GM18498 (cell line): ENCODE results near the gene MTA1.

Experiments
- ATAC-seq: cut with Tn5 transposase; IDR thresholded peaks from one replicate; pipeline ENCODE4 v1.9.1; 2021; ENCODE audit warnings: mild to moderate bottlenecking, moderate library complexity; ENCODE audit not compliant: unreplicated experiment

Gene MTA1

DNA sequence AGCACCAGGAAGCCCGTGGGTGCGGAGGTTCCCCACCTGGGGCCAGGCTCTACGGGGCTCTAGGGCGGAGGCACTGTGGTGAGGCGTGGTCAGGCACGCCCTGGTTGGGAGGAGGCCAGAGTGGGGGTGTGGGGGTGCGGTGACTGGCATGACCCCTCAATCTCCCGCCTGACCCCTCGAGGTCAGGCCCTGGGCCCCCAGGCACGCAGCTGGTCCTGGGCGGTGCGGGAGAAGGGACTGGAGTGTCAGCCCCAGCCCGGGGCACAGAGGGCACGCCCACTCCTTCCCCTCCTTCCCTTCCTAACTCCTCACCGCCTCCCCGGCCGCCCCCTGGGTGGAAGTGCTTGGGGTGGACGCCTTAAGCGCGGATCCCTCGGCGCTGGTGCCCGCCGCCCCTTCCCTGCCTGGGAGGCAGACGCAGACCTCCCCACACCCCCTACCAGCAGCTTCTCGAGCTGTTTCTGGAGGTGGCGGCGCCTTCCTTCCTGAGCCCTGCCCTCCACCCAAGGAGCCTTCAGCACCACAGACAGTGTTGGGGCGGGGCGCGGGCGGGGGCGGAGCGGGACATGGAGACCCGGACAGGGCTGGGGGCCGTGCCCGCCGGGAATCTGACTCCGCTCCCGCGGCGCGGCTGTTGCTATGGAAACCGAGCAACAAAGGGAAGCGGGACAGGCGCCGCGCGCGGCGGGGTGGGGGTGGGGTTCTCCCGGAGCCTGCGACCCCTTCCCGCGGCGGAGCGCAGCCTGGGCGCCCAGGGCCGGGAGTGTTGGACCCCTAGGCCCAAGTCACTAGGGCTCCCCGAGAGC, 54.3 kb downstream of the MTA1 start:
- ATAC-seq = no peak

DNA sequence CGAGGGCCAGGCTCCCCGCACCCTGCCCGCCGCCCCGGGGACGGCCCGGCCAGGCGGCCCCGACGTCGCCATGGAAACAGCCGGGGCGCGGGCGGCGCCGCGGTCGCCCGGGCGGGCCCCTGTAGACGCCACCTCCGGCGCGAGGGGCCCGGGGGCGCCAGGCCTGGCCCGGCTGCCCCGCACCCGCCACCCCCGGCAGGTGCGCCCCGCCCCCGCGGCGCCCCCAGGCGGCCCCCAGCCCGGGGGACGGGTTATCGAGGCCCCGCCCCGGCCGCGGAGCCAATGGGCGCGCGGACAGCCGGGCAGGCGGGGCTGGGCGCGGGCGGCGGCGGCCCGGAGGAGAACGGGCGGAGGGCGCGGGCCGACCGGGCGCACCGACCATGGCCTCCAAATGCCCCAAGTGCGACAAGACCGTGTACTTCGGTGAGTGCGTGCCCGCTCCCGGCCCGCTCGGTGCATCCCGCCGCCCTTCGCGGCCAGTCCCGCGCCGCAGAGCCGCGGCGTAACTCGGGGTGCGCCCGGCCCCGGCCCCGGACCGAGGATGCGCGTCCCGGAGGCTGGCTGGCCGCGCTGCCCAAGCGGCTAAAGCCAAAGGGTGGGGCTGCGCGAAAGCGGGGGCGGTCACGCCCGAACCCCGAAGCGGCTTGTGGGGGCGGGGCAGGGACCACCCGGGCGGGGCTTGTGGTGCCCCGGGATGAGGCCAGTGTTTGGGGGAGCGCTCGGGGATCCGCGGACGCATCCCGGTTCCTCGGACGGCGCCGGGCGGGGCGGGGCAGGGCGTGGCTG, 55.0 kb downstream of the MTA1 start, which contains the start of gene CRIP2:
Gene CRIP2 (plus strand): TSS at position 339 of the 786 bp plus-strand sequence. CDS start 42 bp downstream, at position 381.
- no peak for ATAC-seq

DNA sequence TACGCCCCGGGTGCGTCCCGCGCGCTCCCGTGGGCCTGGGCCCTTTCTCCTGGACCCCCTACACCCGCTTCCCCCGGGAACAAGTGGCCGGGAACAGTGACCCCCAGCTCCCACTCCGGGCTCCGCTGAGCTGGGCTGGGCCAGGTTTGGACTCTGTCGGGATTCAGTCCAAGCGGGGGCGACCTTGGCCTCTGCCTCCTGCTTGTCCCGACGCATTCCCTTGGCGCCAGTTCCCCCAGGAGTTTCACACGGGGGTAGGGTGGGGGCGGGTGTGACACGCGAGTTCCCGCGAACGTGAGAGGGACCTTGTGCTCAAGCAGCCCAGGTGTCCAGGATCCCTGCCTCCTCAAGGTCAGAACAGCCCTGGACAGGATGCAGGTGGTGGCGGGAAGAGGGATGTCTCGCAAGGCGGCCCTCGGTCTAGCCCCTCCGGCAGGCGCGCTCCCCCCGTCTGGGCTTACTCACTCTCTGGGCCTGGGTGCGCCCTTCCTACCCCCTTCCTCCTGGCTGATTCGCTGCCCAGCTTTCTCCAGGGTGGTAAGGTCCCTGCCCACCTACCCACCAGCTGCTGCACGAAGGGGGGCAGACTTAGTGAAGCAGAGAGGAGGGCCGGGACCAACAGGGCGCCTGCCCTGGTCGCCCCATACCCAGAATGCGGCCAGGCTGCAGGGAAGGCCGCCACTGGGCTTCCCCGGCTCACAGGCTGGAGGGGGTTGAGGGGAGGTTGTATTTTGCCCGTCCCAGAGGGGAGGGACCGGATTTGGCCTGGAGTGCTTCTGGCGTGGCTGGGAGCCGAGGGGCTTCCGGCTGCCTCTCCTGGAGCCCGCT, 55.9 kb downstream of the MTA1 start:
- no peak for ATAC-seq

DNA sequence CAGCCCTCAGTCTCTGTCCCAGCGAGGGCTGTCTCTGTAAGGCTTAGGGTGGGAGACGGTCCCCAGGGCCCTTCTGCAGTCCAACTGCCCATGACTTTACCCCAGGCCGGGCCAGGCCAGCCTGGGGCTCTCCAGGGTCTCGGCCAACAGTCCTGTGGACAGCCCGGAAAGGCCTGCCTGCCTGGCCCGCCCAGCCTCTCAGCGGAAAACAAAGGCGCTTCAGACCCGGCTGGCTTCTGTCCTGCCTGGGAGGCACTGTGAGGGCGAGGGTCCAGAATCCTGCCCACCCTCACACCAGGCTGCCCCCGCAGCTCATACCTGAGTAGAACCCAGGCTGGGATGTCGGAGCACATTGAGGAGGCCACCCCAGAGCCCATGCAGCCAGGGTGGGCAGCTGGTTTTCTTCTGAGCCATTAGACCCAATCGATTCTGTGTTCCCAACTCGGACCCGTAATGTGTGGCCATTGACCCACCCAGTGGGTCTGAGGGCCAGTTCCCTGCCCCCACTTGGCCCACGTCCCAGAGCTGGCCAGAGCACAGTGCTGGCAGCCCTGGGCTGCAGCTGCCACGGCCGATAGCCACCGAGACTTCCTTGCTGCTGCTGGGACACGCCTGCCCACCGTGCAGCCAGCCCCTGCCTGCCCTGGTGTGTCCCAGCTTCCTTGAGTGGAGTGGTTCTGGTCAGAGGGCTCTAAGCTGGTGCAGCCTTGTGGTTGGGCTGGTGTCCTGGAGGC, 56.6 kb downstream of the MTA1 start:
- ATAC-seq = no peak

DNA sequence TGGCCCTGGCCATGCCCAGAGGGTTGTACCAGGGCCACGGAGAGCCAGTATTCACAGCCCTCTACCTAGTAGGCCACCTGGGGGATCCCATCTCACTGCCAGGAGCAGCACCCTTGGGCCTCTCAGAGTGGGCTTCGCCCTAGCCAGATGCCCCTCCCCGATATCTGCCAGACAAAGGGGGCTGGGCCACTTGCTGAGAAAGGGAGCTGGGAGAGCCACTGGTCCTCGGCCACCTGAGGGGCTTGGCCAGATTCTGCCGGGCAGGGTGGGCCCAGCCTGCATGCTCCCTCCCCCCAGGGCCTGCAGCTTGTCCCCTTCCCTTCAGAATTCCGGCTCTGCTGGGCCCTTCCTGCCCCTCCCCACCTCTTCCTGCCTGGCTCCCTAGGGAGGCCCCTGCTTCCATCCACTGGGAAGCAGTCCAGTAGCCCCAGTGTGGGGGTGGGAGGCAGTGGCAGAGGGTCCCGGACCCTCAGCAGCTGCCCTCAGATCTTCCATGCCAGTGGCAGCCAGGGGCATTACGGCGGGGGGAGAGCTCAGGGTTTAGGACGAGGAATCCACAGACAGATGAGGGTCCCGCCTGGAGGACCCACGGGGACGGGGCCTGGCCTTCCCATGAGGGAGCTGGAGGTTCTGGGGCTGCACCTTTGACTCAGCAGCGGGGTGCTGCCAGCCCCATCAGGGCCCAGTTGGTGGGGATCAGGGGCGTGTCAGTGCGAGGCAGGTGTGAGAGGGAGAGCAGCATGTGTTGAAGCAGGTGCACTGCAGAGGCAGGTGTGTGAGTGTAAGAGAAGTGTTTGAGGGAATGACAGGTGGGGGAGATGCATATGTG, 57.4 kb downstream of the MTA1 start:
- ATAC-seq = no peak

DNA sequence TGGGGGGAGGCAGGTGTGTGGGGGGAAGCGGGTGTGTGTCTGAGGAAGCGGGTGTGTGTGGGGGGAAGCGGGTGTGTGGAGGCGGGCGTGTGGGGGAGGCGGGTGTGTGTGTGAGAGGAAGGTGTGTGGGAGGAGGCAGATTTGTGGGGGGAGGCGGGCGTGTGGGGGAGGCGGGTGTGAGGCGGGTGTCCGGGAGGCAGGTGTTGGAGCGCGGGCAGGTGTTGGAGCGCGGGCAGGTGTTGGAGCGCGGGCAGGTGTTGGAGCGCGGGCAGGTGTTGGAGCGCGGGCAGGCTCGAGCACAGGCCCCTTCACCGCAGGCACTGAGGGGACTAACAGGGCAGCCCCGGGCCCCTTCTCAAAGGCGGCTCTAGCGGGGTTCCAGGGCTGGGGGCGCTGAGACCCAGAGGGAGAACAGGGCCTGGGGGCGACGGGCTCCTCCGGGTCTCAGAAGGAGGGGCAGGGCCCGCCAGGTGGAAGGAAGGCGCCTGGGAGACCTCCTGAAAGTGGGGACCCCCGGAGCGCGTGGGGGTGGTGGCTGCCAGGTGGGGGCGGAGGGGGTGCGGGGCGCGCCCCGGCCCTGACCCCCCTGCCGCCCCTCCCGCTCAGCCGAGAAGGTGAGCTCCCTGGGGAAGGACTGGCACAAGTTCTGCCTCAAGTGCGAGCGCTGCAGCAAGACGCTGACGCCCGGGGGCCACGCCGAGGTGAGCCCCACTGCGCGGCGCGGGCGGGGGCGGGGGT, 58.2 kb downstream of the MTA1 start:
- ATAC-seq = no peak

DNA sequence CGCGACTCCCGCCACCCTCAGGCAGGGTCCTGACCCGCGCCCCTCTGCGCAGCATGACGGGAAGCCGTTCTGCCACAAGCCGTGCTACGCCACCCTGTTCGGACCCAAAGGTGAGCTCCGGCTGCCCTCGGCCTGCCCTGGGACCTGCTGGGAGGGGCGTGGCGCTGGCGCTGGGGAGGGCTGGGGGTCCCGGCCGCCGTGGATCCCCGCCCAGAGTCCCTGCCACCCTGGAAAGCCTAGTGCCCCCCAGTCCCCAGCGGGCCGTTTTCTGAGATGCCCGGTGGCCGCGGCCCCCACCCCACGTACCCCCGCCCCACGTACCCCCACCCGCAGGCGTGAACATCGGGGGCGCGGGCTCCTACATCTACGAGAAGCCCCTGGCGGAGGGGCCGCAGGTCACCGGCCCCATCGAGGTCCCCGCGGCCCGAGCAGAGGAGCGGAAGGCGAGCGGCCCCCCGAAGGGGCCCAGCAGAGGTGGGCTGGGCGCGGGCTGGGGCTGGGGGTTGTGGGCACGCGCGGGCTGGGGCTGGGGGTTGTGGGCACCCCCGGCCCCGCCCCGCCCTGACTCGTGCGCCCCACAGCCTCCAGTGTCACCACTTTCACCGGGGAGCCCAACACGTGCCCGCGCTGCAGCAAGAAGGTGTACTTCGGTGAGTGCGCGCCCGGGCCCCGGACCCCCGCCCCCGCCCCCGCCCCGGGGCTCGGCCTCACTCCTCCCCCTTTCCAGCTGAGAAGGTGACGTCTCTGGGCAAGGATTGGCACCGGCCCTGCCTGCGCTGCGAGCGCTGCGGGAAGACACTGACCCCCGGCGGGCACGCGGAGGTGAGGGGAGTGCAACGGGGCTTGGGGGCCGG, 59.0 kb downstream of the MTA1 start:
- no peak for ATAC-seq

DNA sequence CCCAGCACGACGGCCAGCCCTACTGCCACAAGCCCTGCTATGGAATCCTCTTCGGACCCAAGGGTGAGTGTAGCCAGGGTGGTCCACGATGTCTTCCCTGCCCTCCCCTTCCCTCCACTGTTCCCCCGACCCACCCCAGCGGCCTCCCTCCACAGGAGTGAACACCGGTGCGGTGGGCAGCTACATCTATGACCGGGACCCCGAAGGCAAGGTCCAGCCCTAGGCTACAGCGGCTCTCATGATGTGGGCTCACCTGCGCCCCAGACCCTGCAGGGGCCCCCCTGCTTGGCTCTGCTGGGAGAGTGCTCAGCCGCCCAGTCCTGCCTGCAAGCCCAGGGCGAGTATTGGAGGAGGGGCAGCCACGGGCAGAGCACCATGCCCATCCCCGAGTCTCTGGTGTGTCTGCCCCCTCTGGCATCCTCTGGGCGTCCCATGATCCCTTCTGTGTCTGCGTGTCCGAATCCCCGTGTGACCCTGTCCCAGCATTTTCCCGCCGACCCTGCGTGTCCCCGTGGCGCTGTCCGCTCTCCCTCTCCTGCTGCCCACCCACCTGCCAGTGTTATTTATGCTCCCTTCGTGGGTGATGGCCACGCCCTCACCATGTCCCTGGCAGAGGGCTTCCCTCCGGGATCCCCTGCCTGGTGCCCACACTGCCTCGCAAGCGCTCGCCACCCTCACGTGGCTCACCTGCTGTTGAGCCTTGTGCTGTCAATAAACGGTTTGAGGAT, 60.0 kb downstream of the MTA1 start:
- no peak for ATAC-seq

DNA sequence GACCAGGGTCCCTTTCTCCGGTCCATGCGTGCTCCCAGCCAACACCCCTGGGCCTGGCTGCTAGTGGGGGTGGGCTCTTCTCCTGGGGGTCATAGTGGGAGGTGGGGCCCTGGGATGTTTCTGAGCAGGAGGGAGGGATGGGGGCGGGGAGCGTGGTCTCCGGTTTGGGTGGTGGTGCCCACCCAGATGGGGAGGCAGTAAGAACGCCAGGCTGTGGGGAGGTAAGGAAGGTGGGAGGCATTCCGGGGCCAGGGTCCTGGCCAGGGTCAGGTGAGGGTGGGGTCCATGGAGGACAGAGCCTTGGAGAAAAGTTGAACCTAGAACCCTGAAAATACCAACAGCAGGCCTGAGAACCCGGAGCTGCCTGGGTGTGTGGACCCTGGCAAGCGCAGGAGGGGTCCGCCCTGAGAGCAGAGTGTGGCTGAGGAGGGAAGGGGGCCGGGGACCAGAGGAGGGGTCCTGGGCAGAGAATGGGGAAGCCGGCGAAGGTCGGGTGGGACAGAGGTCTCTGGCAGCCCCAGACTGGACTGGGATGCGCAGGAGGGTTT, 60.6 kb downstream of the MTA1 start:
- no peak for ATAC-seq

DNA sequence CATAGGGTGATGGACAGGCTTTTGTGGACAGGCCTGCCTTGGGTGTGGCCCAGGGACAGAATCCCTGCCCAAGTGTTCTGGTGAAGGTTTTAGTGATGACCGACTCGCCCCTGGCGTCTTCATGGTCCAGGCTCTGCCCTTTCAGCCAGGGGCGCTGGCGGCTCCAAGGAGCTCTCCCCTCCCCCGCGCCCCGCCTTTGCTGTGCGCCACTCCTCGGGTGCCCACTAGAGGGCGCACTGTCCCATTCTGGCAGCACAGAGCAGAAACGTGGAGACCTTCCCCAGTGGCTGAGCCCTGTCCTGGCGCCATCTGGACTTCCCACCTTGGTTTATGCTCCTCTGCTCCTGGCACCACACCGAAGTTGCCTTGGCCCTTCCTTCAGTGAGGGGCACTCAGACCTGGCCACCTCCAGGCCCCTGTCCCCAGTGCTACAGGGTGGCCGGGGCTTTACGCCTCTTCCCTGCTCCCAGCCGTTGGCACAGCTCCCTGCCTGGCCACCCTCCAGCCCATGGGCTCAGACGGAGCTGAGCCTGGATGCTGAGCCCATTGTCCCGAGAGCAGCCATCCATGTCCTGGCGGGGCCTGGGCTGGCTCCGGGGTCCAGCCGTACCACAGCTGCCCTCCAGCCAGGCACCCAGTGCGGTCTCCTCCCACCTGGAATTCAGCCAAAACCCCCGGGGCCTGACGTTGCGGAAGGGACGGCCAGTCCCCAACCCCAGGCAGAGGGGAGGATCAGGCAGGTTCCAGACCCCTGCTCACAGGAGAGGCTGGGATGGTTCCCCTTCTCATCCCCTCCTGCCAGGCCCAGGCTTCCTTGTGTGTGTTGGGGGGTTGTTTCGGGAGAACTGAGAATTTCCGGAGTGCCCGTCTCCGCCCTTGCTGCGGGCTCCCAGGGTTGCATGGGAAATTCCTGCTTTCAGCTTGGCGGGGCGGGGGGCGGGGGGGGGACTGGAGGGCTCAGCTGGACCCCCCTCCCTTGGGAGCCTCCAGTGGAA, 61.5 kb downstream of the MTA1 start:
- ATAC-seq = peak; percentile 57

DNA sequence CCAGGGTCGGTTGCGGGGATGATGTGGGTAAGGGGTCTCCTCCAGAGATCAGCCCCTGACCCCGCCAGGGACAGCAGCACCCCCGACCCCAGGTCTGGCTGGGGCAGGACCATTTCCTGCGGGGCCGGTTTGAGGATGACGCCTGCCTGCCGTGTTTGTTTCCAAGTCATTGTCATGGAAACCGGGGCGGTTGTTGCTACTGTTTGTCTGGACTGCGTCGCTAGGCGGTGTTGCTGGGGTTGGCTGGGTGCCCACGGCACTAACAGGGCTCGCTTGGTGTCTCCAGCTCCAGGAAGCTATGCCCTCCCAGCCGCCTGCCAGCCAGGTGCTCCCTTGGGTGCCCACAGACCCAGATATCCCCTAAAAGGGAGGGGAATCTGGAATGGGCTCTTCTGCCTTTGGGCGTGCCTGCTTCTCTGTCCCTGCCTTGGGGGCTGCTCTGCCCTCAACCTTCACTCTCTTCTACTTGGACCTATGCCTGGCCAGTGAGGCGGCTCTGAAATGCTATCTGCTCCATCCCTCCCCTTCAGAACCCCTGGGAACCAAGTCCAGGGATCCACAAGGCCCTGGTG, 62.3 kb downstream of the MTA1 start:
- ATAC-seq = peak; percentile 55

DNA sequence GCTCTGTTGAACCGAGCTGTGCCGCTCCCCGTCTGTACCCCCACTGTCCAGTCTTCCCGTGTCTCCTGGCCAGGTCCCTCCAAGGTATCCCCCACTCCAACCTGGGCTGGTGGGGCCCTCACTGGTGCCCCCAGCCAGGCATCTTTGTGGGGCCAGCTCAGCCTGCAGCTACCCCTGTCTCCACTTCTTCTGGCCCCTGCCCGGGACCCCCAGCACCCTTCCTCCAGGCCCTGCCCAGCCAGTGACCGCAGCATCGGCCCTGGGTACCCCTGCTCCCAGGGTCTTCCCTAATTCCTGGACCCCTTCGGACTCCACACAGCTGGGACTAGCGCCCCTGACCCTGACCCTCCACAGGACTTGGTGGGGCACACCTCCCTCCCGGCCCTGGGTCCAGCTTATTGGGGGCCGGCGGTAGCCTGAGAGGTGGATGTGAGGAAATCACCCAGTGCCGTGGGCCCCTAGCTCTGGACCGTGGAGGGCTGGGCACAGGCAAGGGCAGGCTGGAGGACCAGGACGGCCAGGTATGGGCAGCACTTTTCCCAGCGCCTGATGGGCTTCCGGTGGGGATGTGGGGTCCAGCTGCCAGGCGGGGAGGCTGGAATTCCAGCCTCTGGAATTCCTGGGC, 63.0 kb downstream of the MTA1 start:
- ATAC-seq = no peak

DNA sequence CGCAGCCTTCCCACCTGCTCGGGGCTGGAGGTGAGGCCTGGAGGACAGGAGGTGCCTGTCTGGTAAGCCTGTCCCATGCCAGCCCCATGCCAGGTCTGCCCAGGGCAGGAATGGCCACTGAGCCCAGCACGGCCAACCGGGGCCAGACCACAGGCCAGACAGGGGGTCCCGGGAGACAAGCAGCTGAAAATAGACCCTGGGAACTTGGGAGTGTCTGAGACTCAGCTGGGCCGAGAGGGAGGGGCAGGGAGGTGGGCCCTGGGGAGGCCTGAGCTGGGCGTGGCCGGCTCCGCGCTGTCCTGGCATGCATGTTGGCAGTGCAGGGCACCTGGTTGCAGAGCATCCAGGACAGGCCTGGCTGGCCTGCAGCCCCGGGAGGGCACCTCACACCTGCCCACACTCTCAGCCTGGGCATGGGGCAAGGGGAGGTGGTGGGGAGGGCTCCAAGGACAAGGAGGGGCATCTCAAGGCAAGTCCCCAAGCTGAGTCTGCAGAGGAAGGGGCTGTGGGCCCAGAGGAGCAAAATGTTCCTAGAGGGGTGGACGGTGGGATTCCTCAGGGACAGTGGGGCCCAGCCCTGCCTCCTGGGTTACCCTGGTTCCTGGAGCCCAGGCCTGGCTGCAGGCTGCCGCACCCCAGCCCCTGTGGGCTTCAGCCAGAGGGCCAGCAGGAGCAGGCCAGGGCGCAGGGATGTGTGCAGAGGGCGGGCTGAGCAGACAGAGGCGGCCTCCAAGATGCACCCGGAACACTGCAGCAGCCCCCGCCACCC, 63.9 kb downstream of the MTA1 start:
- ATAC-seq = no peak
